Bronchial epithelial cell (primary cell): ENCODE data around the gene DOK7. TPM values are rescaled to one million over a fixed set of nuclear protein-coding genes. Genes with fewer than 3 reads are reported as not detected.

Experiments
- DNase-seq: peaks from one replicate; pipeline ENCODE4 v3.0.0-alpha.2; 2010; ENCODE audit warnings: low read depth
- FAIRE-seq: peaks from 2 replicates; lab custom pipeline; 2011; peaks lifted over from hg19 to GRCh38; lab: Jason Lieb, UNC
- H3K27me3 ChIP-seq: 2 replicates; pipeline ENCODE4 v1.5.1; 2011; ENCODE audit warnings: low read length; ENCODE audit not compliant: control insufficient read depth, insufficient read depth
- H3K36me3 ChIP-seq: 2 replicates; pipeline ENCODE4 v1.5.1; 2011; ENCODE audit warnings: low read length; ENCODE audit not compliant: control insufficient read depth, insufficient read depth
- H3K4me3 ChIP-seq: 2 replicates; pipeline ENCODE4 v1.5.1; 2011; ENCODE audit warnings: mild to moderate bottlenecking, low read depth, low read length, control low read depth
- CTCF ChIP-seq: IDR thresholded peaks from 2 replicates; pipeline ENCODE4 v1.5.1; 2011; ENCODE audit warnings: mild to moderate bottlenecking, moderate library complexity, low read length, control low read depth, inconsistent platforms; ENCODE audit not compliant: insufficient read depth, severe bottlenecking
- total RNA-seq: library from RNA; depleted of rRNA; stranded (reverse); fragments of >200 nt; gene quantifications from 2 replicates; pipeline ENCODE4 v1.2.1, GENCODE V29; 2014

Gene DOK7
- total RNA-seq, 1 donor from 2014 or later = 4.2 TPM

- DNase-seq = no peak
- no peaks in the 10 kb centered on the region for H3K36me3 ChIP-seq
- no peak for TF ChIP-seq CTCF
- no peaks in the 10 kb centered on the region for H3K27me3 ChIP-seq
- H3K4me3 ChIP-seq = no peak overlapping the region
- FAIRE-seq = no peak
Observed at GRCh38 chr4:3438847-3439180, 24.3 kb upstream of the DOK7 start.

- no peaks in the 10 kb centered on the region for H3K36me3 ChIP-seq
- H3K27me3 ChIP-seq = no peaks in the 10 kb centered on the region
- H3K4me3 ChIP-seq = no peak overlapping the region
- FAIRE-seq = no peak
- DNase-seq = no peak
- no peak for TF ChIP-seq CTCF
Observed at GRCh38 chr4:3439391-3439790, 23.7 kb upstream of the DOK7 start.

GRCh38 chr4:3440011-3440410 lies 23.1 kb upstream of the DOK7 start:
- Histone ChIP-seq H3K4me3 (no peak overlapping the region), H3K36me3 (no peaks in the 10 kb centered on the region), H3K27me3 (no peaks in the 10 kb centered on the region)
- FAIRE-seq (no peak), DNase-seq (no peak)
- no peak for TF ChIP-seq CTCF

- Histone ChIP-seq H3K27me3 (no peaks in the 10 kb centered on the region), H3K36me3 (no peaks in the 10 kb centered on the region), H3K4me3 (no peak overlapping the region)
- no peak for TF ChIP-seq CTCF
- DNase-seq (peak; percentile 47), FAIRE-seq (no peak)
Observed at GRCh38 chr4:3440979-3441500, 22.1 kb upstream of the DOK7 start.

- no peak within 1 kb of the TSS for H3K4me3 ChIP-seq
- TF ChIP-seq CTCF = no peak
- FAIRE-seq = no peak
- DNase-seq = no peak
- no peaks in the 10 kb centered on the region for H3K27me3 ChIP-seq
- H3K36me3 ChIP-seq = no peaks in the 10 kb centered on the region
Observed at GRCh38 chr4:3441501-3442459, 21.3 kb upstream of the DOK7 start, which contains the start of gene HGFAC. Gene HGFAC (plus strand): TSS chr4:3441968. CDS start chr4:3442002, 34 bp downstream.
